ENCODE measurements around the gene TBC1D23.
"Not testable (repeated sequence)": the region's sequence is repeated elsewhere in the genome, so short reads cannot be mapped to it uniquely, and the experiment has no call there.

TBC1D23 gene

DNA sequence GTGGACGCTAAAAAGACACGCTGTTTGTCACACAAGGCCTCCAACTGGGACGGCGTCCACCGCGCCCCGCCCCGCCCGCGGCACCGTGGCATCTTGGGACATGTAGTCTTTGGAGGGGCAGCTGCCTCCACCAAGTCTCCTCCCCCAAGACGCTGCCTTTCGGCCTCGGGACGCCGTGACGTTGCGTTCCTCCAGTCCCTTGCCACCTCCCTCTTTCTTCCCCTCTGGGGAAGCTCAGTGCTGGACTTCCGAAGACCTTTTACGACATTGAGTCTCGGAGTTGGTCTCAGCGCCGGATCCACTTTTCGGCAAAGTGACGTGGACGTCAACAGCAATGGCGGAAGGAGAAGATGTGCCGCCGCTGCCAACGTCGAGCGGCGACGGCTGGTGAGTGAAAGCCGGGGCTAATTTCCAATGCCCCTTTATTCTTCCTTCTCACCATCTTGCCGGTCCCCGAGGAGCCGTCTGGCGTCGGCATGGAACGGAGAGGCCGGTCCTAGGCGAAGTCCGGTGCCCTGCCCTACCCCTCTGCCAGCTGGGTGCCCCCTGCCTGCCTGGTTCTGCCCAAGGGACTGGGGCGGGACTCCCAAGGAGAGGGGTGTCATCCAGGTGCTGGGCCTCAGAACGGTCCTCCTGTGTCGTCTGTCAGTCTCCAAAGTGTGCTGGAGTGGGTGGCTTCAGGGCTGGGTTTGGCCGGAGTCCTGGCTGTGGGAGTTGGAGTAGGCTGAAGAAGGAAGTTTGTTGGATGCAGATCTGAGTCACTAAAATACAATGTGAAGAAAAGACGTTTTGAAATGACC, at the start of gene TBC1D23:
Gene TBC1D23, plus strand, starts transcription at position 308 of the 800 bp plus-strand sequence. Its CDS starts 27 bp downstream, at position 335.
- DNase-seq (ENCODE audit: low spot score), result peak; percentile 95

DNA sequence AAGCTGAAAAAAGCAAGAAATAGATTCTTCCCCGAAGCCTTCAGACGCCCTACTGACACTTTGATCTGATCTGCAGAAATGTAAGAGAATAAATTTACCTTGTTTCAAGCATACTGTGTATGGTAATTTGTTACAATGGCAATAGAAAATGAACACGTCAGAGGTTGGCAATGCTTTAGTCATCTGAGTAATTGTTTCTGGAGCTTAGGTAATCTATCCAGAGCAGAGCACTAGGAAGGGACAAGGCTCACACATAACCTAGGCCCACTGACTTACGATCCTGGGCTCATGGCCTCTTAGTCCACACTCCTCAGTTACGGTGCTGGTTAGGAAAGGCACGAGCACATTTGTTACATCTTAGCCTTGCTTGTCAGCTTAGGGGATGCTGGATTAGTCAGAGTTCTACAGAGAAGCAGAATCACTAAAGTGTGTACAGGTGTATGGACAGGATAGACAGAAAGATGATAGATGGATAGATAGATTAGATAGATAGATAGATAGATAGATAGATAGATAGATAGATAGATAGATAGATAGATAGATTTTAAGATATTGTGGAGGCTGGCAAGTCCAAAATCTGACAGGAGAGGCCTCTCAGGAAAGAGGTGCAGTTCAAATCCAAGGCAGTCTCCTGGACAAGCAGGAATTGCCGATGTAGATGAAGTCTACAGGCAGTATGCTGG, 46.8 kb upstream of the TBC1D23 start:
- no peak for DNase-seq (ENCODE audit: low spot score)

DNA sequence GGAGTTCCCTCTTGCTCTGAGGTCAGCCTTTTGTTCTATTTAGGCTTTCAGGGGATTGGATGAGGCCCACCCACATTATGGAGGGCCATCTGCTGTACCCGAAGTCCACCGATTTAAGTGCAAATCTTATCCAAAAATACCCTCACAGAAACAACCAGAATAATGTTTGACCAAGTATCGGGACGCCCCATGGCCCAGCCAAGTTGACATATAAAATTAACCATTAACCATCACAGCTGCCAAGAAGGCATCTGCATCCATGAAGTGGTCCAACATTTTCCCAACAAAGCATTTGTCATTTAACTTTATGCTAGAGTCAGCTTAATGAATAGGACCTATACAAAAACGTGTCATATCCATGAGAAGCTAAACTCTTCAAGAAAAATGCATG, 46.2 kb upstream of the TBC1D23 start:
- no peak for DNase-seq (ENCODE audit: low spot score)

DNA sequence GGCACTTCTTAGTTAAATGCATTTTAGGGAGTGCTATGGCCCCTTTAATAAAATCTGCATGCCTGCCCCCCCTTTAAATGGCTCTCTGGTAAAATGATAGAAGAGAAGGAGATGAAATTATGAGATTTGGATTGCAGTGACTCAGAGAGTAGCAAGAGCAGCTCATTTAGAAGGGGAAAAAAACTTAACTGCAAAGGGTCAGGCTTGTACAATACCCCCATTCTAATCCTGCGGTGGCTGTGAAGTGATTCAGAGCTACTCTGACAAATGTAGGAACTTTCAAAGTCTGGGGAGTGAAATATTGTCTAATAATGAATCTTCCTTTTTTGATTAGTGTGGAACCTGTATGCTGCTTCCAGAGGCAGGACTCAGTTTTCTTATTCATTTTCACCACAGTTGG, 44.1 kb upstream of the TBC1D23 start:
- DNase-seq (ENCODE audit: low spot score), result no peak

DNA sequence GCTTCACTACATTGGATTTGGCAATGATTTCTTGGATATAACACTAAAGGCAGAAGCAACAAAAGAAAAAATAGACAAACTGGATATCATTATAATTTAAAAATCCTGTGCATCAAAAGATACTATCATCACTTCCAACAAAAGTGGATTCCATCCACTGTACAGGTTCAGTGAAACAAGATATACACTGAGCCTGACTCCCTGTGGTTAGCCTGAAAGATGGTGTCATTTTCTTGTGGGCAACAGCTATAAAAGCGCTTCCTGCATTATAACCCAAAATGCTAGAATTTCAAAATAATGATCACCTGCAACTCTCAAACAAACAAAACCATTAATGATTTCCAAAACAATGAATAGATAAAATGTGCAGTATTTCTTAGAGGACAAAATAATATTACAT, 39.6 kb upstream of the TBC1D23 start:
- no peak for DNase-seq (ENCODE audit: low spot score)

DNA sequence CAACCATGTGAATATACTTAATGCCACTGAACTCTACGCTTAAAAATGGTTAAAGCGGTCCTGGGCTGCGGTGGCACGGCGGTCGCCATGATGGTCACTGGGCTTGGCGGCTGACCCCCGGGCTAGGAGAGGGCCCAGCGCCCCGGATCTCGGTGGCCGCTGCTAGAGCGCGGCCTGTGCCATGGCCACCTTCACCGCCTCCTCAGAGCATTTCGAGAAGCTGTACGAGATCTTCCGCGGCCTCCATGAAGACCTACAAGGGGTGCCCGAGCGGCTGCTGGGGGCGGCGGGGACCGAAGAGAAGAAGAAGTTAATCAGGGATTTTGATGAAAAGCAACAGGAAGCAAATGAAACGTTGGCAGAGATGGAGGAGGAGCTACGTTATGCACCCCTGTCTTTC, 35.6 kb upstream of the TBC1D23 start:
- DNase-seq (ENCODE audit: low spot score), result no peak

DNA sequence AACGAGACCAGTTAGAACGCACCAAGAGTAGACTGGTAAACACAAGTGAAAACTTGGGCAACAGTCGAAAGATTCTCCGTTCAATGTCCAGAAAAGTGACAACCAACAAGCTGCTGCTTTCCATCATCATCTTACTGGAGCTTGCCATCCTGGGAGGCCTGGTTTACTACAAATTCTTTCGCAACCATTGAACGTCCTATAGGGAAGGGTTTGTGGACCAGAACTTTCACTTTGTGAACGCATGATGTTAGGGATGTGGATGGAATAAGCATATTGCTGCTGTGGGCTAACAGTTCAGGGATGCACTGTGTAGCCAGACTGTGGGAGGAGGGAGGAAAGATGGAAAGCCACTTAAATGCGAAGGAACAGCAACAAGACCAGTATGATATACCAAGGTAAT, 34.9 kb upstream of the TBC1D23 start:
- no peak for DNase-seq (ENCODE audit: low spot score)

DNA sequence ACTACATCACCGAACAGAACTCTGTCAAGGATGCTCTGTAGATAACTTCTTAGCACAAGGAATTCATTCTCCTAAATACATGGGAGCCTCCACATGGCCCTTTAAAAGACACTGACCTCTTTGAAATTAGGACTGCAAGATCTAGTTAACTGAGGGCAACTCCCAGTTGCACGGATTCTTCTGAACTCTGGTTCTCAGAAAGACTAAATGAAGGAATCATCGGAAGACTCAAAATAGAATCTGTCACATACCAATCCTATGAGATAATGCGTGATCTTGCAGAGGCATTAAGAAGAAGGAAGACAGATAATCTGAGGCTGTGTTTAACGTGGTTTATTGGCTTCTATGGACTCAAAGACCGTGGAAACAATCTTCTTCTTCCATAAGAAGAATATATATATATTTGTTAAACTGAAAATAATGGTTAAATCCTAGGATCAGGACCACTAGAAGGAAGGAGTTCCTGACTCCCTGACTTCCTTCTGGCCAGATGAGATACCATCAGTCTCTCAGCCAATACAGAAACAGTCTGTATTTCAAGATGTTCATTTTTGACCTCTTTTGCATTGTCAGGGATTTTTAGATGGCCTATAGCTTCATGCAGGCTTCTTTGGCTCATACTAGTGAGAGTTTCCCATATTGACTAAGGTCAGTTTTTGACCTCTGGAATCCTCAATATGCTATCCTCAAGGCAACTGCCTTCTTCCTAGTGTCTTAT, 33.9 kb upstream of the TBC1D23 start:
- DNase-seq (ENCODE audit: low spot score), result no peak

DNA sequence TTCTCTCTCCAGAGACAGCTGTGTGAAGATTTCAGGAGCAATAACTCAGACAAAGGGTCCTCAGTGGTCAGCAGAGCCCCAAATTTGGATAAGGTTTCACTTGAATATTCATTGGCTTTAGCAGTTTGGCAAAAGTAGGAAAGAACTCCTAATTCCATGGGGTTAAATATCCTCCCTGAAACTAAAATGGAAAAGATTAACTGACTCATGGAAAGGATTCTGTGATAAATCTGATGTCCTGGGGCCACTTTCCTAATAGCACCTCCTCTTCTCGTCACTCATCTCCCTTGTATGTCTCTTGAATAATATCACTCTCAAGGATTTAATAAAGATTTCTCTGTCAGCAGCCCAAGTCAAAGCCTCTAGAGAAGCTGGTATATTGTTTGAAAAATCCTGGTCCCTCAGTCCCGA, 33.3 kb upstream of the TBC1D23 start:
- no peak for DNase-seq (ENCODE audit: low spot score)

DNA sequence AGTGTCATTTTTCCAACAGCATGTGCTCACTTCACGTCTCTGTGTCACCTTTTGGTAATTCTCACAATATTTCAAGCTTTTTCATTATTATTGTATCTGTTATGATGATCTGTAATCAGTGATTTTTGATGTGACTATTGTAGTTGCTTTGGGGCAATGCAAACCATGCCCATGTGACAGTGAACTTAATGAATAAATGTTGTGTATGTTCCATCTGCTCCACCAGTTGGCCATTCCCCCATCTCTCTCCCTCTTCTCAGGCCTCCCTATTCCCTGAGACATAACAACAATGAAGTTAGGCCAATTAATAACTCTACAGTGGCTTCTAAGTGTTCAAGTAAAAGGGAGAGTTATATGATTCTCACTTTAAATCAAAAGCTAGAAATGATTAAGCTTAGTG, 32.5 kb upstream of the TBC1D23 start:
- no peak for DNase-seq (ENCODE audit: low spot score)

DNA sequence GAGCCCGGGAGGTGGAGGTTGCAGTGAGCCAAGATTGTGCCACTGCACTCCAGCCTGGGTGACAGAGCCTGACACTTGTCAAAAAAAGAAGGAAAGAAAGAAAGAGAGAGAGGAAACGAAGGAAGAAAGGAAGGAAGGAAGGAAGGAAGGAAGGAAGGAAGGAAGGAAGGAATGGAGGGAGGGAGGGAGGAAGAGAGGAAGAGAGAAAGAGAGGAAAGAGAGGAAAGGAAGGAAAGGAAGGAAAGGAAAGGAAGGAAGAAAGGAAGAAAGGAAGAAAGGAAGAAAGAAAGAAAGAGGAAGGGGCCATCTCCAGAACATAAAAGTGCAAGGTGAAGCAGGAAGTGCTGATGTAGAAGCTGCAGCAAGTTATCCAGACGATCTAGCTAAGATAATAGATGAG, 31.6 kb upstream of the TBC1D23 start:
- DNase-seq (ENCODE audit: low spot score), result not testable (repeated sequence)

DNA sequence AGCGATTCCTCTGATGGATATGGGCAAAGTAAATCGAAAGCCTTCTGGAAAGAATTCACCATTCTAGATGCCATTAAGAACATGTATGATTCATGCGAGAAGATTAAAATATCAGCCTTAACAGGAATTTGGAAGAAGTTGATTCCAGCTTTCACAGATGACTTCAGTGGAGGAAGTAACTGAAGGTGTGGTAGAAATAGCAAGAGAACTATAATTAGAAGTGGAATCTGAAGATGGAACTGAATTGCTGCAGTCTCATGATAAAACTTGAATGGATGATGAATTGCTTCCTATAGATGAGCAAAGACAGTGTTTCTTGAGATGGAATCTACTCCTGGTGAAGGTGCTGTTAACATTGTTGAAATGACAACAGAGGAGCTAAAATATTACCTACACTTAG, 30.1 kb upstream of the TBC1D23 start:
- no peak for DNase-seq (ENCODE audit: low spot score)

DNA sequence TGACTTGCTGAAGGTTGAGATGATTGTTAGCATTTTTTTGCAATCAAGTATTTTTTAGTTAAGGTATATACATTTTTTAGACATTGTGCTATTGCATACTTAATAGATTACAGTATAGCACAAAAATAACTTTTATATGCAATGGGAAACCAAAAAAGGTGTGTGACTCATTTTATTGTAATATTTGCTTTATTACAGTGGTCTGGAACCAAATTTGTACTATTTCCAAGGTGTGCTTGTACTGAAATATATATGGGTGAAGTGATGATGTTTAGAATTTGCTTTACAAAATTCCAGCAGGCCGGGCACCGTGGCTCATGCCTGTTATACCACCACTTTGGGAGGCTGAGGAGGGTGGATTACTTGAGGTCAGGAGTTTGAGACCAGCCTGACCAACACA, 29.1 kb upstream of the TBC1D23 start:
- no peak for DNase-seq (ENCODE audit: low spot score)

DNA sequence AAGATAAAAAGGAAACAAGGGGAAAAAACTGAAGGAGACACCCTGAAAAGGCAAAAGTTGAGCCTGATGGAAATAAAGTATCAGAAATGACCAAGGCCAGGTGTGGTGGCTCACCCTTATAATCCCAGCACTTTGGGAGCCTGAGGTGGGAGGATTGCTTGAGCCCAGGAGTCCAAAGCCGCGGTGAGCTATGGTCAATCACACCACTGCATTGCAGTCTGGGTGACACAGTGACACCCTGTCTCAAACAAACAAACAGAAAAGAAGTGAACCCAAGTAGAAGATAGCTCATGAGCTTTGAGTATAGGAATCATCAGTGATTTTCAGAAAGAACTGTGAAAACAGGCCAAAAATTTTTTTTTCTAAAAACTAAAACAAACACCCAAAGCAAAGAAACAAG, 26.4 kb upstream of the TBC1D23 start:
- no peak for DNase-seq (ENCODE audit: low spot score)

DNA sequence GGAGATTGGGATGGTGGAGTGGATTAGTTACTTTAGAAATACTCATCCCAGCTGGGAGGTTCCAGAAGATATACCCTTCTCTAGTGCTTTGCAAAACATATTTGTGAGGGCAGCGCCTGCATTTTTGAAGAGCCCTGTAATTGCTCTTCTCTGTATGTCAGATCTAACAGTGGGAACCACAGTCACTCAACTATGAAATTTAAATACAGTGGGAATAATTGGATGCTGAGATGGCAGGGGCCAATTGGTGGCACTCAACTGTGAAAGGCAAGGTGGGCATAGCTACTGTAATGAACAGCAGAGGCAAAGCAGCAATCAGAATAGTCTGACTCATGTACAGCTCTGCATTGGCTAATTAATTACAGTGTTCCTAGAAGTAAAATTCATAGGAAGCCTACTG, 22.2 kb upstream of the TBC1D23 start:
- no peak for DNase-seq (ENCODE audit: low spot score)

DNA sequence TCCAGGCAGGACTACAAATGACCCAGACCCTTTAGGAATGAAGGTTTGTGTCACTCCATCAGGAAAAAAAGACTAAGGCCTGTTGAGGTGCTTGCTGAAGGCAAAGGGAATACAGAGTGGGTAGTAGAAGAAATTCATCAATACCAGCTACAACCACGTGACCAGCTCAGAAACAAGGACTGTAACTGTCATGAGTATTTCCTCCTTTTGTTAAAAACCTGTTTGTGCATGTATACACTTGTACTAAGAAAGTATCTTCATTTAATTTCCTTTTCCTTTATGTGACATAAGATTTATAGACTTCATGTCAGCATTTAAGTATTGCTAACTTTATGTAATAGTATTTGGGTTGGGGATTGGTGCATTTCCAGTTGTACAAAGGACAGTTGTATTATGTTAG, 18.3 kb upstream of the TBC1D23 start:
- not testable (repeated sequence) for DNase-seq (ENCODE audit: low spot score)

DNA sequence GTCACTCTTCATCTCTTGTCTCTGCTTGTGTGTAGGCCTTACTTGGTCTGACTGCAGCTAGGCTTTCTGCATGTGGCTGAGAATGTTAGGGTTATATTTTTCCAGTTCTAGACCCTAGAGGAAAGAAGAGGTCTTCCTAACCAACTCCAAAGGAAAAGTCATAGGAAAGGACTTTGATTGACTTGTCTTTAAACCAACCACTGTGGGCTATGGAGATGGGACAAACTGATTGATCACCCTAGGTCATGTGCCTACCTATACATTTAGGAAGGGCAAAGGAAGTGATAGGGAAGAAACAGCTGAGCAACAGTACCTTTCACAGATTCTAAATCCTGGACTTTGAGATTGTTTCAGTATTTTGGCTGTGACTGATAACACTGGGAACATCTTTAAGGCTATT, 16.5 kb upstream of the TBC1D23 start:
- DNase-seq (ENCODE audit: low spot score), result no peak

DNA sequence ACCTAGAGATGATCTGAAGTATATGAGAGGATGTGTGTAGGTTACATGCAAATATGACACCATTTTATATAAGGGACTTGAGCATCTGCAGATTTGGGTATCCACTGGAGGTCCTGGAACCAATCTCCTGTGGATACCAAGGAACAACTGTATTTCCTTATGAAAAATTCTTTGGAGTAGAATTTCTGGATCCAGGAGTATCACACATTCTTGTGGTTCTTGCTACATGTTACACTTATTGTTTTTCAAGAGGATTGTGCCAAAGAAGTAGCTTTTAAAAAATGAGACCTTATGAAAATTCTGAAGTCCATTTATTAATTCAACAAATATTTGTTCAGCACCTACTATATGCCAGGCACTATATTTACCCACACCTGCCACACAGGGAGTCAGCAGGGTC, 15.7 kb upstream of the TBC1D23 start:
- DNase-seq (ENCODE audit: low spot score), result no peak

DNA sequence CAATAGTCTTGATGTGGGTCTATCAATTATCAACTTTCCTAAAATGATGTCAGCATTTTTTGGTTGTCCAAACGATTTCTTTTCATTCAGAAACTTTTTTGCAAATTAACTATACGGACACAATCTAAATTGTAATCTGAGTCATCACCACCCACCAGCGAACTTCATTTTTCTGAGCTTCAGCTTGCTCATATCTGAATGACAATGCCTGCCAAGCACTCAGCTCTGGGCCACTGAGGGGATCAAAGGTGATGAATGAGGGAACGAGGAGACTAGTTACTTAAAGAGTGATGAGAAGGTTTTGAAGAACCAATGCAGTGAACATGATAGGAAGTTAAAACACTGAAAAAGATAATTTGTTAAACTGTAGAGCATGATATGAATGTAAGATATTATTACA, 14.9 kb upstream of the TBC1D23 start:
- no peak for DNase-seq (ENCODE audit: low spot score)

DNA sequence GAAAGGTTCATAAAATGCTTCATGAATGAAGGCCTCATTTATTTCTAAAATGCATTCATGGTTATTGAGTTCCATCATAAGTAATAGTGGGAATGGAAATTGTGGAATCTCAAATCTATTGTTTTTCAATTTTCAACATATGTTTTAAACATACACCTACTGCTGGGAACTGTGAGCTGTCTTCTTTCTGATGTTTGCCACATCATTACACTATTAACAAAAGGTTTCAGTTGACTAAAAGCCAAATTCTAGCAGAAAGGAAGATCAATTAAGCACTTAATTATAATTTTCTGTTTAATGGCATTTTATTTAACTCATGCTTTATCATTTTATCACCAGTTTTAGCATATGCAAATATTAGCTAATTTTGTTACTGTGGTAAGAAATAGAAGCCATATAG, 13.8 kb upstream of the TBC1D23 start:
- DNase-seq (ENCODE audit: low spot score), result no peak

DNA sequence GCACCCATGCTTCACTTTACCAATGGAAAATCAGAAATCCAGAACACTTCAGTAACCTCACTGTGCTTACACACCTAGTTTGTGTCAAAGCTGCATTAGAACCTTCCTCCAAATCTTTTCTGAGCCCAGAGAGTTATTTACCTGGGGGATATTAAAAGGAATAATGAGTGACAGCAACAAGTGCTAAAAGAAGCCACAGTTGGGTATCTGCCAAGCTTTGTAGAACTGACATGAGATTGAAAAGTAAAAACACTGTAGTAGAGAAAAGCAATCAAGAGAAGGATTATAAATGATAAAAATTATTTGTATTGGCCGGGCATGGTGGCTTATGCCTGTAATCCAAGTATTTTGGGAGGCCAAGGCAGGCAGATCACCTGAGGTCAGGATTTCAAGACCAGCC, 8.8 kb upstream of the TBC1D23 start:
- DNase-seq (ENCODE audit: low spot score), result no peak

DNA sequence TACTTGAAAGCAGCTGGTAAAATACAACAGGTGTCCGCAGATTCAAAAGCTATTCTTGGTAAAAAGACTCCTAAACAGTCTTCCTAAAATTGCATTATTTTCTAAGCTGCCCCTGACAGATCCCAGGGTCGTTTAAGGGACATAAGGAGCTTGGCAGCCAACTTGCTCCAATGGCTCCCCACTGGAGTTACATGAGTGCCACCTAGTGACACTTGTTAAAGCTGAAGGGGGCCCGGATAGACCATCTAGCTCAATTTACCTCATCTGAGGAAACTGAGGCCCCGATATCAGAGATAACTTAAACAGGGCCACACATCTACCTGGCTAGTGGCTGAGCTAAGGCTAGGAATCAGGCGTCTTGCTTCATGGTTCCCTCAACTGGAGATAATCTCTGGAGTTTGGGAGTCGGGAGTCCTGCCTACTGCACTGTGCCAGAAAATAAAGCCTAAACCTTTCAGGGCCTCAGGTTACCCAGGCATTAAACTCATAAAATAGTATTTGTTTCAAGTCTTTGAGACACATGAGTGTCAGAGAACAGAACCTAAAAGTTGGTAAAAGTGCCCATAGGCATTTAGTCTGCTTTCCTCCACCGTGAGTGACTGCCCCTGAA, 6.5 kb upstream of the TBC1D23 start:
- peak; percentile 80 for DNase-seq (ENCODE audit: low spot score)

DNA sequence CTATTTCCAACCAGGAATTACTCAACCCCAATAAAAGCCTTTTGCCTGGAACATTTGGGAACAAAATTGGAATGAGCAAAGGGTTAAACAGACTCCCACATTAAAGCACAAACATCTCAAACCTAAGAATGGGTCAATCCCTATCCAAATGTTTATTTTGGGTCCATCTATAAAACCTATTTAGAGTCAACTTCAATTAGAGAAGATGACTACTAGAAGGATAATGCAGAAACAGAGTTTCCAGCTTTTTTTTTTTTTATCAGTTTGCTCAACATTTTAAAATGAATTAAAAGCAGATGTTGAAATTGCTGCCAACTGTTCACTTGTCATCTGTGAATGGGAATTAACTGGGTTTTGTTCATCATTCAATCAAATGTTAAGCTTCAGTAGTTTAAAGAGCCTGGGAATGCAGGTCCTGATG, 4.1 kb upstream of the TBC1D23 start:
- DNase-seq (ENCODE audit: low spot score), result no peak
